Lung microvascular endothelial cell (primary cell): ENCODE results near the gene ATL2. TPM values are rescaled to one million over a fixed set of nuclear protein-coding genes. Genes with fewer than 3 reads are reported as not detected.
"Not testable (repeated sequence)": the region's sequence is repeated elsewhere in the genome, so short reads cannot be mapped to it uniquely, and the experiment has no call there.

ENCODE experiments used
- DNase-seq, 2 donors: peaks; one replicate each; pipeline versions ENCODE4 v3.0.0 to v3.0.0-alpha.2; 2010; ENCODE audit warnings: low read depth in 2 of 2
- total RNA-seq: library from RNA; depleted of rRNA; stranded (reverse); fragments of >200 nt; gene quantifications from 2 replicates; pipeline ENCODE4 v1.2.1, GENCODE V29; 2014

ATL2 gene
- 36.2 and 46.4 TPM in 2 replicates for total RNA-seq

DNA sequence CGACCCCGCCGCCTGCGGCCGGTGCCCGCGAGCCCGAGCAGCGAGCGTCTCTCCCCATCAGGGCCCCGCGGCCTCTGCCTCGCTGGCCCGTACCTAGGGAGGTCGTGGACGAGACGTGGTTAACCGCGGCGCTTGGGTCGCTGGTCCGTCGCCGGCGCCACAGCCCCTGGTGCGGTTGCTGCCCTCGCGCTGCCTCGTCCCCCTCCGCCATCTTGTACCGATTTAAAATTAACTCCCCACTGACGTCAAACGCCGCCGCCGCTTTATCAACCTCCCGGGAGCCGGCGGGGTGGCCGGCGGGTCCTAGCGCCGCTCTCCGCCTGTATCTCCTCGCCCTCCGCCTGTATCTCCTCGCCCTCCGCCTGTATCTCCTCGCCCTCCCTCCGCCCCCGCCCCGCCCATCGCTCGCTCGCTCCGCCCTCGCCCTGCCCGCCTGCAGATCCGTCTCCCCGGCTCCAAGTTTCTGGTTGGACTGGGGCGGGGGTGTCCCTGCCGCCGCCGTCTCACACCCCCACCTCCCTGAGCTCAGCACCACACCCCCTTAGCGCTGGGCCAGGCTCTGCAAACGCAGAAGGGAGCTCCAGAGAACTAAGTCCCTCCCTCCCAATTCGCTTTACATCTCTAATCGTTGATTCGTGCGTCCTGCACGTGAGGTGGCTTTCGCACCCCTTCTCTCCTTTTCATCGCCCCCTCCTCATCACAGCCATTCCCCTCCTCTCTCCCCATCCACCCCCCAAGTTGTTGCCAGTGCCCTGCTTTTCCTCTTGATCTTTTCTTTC, at the start of gene ATL2:
ATL2 (minus strand) TSS at position 224 of the 779 bp plus-strand sequence; CDS start at position 211, 13 bp downstream.
- peak; percentile 95 to 96 for DNase-seq

- no peak for DNase-seq
Measured at GRCh38 chr2:38423763-38424162, 46.7 kb upstream of the ATL2 start.

- no peak for DNase-seq
Measured at GRCh38 chr2:38421274-38422056, 44.4 kb upstream of the ATL2 start.

GRCh38 chr2:38419499-38419898, 42.4 kb upstream of the ATL2 start:
- no peak for DNase-seq

DNA sequence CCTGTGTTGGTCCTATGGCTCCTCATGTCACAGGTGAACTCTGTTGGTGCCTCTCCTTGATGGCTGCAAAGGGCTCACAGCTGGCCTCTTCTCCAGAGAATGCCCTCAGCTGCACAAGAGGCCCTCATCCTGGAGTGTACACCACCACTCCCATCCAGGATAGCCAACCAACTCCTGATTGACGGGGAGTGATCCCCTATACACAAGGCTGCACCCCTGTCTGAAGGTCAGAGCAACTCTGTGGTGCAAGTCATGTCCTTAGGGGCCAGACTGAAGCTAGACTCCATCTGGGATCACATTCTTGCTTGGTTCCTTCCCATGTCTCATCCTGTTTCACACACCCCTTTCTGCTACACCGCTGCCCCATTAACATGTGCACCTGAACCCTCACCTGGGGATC, 41.7 kb upstream of the ATL2 start:
- no peak for DNase-seq

GRCh38 chr2:38417745-38418689, 40.9 kb upstream of the ATL2 start:
- DNase-seq, result no peak

- no peak for DNase-seq
Measured at GRCh38 chr2:38416296-38417036, 39.4 kb upstream of the ATL2 start.

DNA sequence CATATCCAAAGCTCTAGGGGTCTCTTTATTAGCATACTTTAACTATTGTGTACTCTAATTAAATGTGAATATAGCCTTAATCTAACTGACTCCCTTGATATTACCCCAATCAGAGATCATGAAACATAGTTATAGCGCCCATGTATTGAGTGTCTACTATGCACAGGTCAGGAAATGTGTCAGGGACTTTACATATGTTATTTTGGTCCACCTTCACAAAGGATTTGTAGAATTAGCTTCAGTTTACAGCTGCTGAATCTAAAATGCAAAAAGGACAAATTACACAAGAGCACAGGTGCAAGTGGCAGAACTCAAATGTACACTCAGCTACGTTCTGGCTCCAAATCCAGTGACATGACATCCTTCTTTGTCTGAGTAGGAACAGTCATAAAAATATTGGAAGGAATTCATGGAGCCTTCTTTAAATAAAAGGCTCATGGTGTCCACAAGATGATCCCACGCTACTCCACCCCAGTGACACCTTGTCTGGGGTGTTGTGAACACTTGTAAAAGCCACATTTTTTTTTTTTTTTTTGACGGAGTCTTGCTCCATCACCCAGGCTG, 38.7 kb upstream of the ATL2 start:
- DNase-seq, result no peak

DNA sequence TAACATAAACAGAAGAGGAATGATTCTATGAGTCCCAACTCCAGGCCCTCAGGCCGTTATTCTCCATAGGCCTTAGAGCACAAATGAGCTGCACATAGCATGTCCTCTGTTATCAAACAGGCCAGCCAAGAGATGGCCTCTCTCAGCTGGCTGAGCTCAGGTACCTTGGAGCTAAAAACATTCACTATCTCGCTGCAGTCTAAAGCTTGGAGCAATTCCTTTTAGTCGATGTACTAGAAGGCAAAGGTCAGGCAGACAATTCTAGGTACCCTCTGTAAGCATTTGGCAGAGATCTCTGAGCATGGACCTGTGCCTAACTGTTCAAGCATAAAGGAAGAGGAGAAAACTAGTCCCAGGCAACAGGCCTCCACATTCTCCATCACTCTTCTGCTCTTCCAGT, 38.0 kb upstream of the ATL2 start:
- DNase-seq, result no peak

GRCh38 chr2:38412235-38412871, 35.3 kb upstream of the ATL2 start:
- DNase-seq, result not testable (repeated sequence)

DNA sequence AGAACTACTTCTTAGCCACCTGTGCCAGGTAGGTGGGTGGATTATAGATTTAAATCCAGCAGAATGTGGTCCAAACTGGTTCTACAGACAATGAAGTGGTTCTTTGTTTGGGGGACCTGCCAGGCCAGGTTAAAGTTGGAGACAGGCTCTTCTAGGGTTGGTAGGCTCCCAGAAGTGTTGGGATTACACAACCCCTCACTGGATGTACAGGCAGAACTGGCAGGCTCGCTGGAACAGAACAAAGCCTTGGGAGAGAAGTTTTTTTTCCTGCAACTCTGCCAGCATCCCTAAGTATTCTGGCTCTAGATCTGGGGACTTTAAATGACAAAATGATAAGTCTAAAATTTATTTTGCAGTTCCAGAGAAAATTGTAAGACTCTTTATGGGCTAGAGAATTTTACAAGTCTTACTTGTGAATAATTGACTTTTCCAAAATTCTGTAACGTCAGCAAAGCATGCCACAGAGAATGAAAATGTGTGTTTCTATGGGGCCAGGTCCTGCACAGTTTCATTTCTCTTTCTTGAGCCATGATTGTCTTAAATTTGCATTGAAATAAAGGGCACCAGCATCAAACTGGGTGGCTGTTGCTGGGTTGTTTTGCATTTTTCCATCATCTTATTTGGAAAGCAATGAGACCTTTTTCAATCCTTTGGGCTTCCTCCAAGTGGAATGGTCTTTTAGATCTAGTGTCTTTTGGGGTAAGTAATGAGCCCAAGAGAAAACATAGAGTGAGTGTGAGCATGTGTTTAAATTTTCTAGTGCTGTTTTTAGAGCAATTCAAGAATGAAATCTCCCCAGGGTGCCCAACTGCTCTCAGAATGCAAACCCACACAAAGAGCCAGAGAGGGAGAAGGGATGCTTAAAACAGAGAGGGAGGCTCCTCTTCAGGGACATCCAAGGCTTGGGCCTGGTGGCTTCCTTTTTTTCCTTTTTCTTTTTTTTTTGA, 32.4 kb upstream of the ATL2 start:
- DNase-seq, result no peak

- peak in 1 of 2 donors; percentile 23 for DNase-seq
Measured at GRCh38 chr2:38407111-38407682, 30.1 kb upstream of the ATL2 start.

GRCh38 chr2:38406597-38407110, 29.6 kb upstream of the ATL2 start:
- DNase-seq, result peak in 1 of 2 donors; percentile 42

- DNase-seq, result no peak
Measured at GRCh38 chr2:38405917-38406596, 29.0 kb upstream of the ATL2 start.

DNA sequence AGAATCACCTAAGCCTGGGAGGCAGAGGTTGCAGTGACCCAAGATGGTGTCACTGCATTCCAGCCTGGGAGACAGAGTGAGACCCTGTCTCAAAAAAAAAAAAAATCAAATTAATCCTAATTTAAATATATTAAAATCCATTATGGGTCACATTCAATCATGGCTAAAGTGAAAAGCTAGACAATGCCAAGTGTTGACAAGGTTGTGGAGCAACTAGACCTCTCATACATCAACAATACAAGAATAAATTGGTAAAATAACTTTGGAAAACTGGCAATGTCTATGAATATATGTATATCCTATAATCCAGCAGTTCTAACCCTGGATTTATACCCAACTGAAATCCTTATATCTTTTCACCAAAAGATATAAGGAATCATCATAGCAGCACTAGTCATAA, 23.4 kb upstream of the ATL2 start:
- DNase-seq, result no peak

DNA sequence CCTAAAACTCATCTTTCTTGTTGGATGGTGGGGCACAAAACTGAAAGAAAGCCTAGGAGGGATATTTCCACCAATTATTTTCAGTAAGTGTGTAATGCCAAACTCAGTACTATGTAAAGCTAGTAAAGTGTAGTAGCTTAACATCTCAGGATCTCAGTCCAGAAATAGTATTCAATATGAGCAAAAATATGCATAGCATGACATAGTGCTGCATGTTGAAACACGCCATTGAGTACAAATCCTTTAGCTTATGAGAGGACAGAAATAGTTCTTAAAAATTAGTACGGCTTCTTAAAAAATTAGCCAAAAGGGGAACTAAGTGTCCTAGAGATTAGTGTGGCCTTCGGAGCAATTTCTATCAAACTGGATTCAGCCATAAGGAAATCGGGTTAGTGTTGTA, 21.7 kb upstream of the ATL2 start:
- no peak for DNase-seq

GRCh38 chr2:38394903-38395341, 17.8 kb upstream of the ATL2 start:
- DNase-seq, result no peak

DNA sequence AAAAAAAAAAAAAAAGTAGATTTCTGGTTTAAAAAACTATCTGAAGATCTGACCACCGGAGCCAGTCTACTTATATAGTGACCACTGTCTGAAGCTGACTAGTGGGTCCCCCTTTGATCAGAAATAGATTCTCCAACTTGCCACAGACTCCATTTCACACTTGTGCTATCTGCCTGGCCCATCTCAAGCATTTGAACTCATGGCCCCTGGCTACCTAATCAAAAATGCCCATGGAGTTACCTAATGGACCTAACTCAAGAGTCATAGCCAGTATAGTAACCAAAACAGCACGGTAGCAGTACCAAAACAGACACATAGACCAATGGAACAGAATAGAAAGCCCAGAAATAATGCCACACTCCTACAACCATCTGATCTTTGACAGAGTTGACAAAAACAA, 17.0 kb upstream of the ATL2 start:
- no peak for DNase-seq
